Measurements from ENCODE around the gene EDNRA. TPM values are rescaled to one million over a fixed set of nuclear protein-coding genes. Genes with fewer than 3 reads are reported as not detected.

The EDNRA gene
- total RNA-seq, 1 donor from 2014 or later, result 37.6 TPM

- no peak for DNase-seq (ENCODE audit: extremely low spot score, unreplicated experiment)
- no peak for TF ChIP-seq CTCF (conservative IDR thresholded peaks at IDR 0.05)
- Mint-ChIP-seq H3K36me3 (no peaks in the 10 kb centered on the region), H3K27ac (no peak overlapping the region), H3K27me3 (no peaks in the 10 kb centered on the region), H3K9me3 (peaks cover 4% of the 10 kb centered on the region), H3K4me1 (ENCODE audit: unreplicated experiment) (no peaks in the 10 kb centered on the region), H3K4me3 (no peak overlapping the region)
These were observed 19.7 kb upstream of the EDNRA start for GRCh38 chr4:147461161-147461560.

- H3K27me3 Mint-ChIP-seq, result no peaks in the 10 kb centered on the region
- TF ChIP-seq CTCF (conservative IDR thresholded peaks at IDR 0.05), result no peak
- H3K4me3 Mint-ChIP-seq, result no peak overlapping the region
- no peaks in the 10 kb centered on the region for H3K4me1 Mint-ChIP-seq (ENCODE audit: unreplicated experiment)
- no peaks in the 10 kb centered on the region for H3K36me3 Mint-ChIP-seq
- no peak overlapping the region for H3K27ac Mint-ChIP-seq
- no peak for DNase-seq (ENCODE audit: extremely low spot score, unreplicated experiment)
- peaks cover 4% of the 10 kb centered on the region for H3K9me3 Mint-ChIP-seq
These were observed 17.8 kb upstream of the EDNRA start for GRCh38 chr4:147463065-147463464.

- Mint-ChIP-seq H3K36me3 (no peaks in the 10 kb centered on the region), H3K27ac (no peak overlapping the region)
- no peak for TF ChIP-seq CTCF (conservative IDR thresholded peaks at IDR 0.05)
These were observed 15.4 kb upstream of the EDNRA start for GRCh38 chr4:147465461-147465860.

GRCh38 chr4:147477439-147477838 lies 3.5 kb upstream of the EDNRA start:
- DNase-seq (ENCODE audit: extremely low spot score, unreplicated experiment), result no peak
- Mint-ChIP-seq H3K9me3 (peaks cover 4% of the 10 kb centered on the region), H3K27me3 (peaks cover 32% of the 10 kb centered on the region), H3K4me1 (ENCODE audit: unreplicated experiment) (no peaks in the 10 kb centered on the region), H3K27ac (no peak overlapping the region), H3K36me3 (no peaks in the 10 kb centered on the region), H3K4me3 (no peak overlapping the region)
- TF ChIP-seq CTCF (conservative IDR thresholded peaks at IDR 0.05), result no peak

More at GRCh38 chr4:147465461-147465860, 15.4 kb upstream of the EDNRA start:
- Mint-ChIP-seq H3K4me1 (ENCODE audit: unreplicated experiment) (no peaks in the 10 kb centered on the region), H3K9me3 (peaks cover 4% of the 10 kb centered on the region), H3K27me3 (no peaks in the 10 kb centered on the region), H3K4me3 (no peak overlapping the region)
- DNase-seq (ENCODE audit: extremely low spot score, unreplicated experiment), result no peak

- peak overlapping the region; percentile 16 for H3K4me3 Mint-ChIP-seq
- peaks cover 4% of the 10 kb centered on the region for H3K9me3 Mint-ChIP-seq
- H3K27me3 Mint-ChIP-seq, result peaks cover 32% of the 10 kb centered on the region
- no peaks in the 10 kb centered on the region for H3K36me3 Mint-ChIP-seq
- H3K27ac Mint-ChIP-seq, result no peak overlapping the region
- TF ChIP-seq CTCF (conservative IDR thresholded peaks at IDR 0.05), result no peak
- no peak for DNase-seq (ENCODE audit: extremely low spot score, unreplicated experiment)
- no peaks in the 10 kb centered on the region for H3K4me1 Mint-ChIP-seq (ENCODE audit: unreplicated experiment)
These were observed 1.5 kb upstream of the EDNRA start for GRCh38 chr4:147479376-147479775.

- H3K4me3 Mint-ChIP-seq, result peak overlapping the region; percentile 94
- peaks cover 32% of the 10 kb centered on the region for H3K27me3 Mint-ChIP-seq
- H3K36me3 Mint-ChIP-seq, result no peaks in the 10 kb centered on the region
- no peak for TF ChIP-seq CTCF (conservative IDR thresholded peaks at IDR 0.05)
- no peak overlapping the region for H3K27ac Mint-ChIP-seq
- no peak for DNase-seq (ENCODE audit: extremely low spot score, unreplicated experiment)
- H3K4me1 Mint-ChIP-seq (ENCODE audit: unreplicated experiment), result no peaks in the 10 kb centered on the region
- H3K9me3 Mint-ChIP-seq, result peaks cover 4% of the 10 kb centered on the region
These were observed 1.1 kb upstream of the EDNRA start for GRCh38 chr4:147479786-147480185.
